ENCODE data around the gene TSPAN33.

DNA sequence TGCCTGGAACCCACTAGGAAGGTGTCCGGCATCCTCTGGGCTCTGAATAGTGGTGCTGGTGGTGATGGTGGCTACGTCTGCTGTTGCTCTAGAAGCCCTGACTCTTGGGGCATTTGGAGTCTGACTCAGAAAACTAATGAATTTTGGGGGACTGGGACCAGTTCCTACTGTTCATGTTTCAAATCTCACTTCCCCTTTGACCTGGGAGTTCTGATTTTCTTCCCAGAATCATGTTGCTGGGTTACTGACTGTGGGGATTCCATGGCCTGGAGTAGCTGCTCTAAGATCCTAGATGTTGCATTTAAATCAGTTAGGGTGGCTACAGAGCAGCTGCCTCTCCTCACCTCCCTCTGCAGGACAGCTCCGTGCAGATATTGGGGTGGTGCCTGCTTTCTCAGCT lies 3.2 kb downstream of the TSPAN33 start:
- TF ChIP-seq, protein P1, sequence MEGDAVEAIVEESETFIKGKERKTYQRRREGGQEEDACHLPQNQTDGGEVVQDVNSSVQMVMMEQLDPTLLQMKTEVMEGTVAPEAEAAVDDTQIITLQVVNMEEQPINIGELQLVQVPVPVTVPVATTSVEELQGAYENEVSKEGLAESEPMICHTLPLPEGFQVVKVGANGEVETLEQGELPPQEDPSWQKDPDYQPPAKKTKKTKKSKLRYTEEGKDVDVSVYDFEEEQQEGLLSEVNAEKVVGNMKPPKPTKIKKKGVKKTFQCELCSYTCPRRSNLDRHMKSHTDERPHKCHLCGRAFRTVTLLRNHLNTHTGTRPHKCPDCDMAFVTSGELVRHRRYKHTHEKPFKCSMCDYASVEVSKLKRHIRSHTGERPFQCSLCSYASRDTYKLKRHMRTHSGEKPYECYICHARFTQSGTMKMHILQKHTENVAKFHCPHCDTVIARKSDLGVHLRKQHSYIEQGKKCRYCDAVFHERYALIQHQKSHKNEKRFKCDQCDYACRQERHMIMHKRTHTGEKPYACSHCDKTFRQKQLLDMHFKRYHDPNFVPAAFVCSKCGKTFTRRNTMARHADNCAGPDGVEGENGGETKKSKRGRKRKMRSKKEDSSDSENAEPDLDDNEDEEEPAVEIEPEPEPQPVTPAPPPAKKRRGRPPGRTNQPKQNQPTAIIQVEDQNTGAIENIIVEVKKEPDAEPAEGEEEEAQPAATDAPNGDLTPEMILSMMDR (conservative IDR thresholded peaks at IDR 0.05; ENCODE audit: low read length): no peak
- TF ChIP-seq EZH2phosphoT487 (IDR thresholded peaks at IDR 0.05; ENCODE audit: borderline replicate concordance, low read depth, low read length): no peak

Measured in OCI-LY7 (cell line).